Measurements from ENCODE around the gene SCGB1D1.

Gene SCGB1D1

GRCh38 chr11:62190011-62190410, at the start of gene SCGB1D1:
Gene SCGB1D1, plus strand, starts transcription at chr11:62190216. Its CDS starts 69 bp downstream, at chr11:62190285.
- DNase-seq (ENCODE audit: low spot score) = no peak

GRCh38 chr11:62140304-62141110, 49.5 kb upstream of the SCGB1D1 start:
- no peak for DNase-seq (ENCODE audit: low spot score)

GRCh38 chr11:62141111-62142042, 48.6 kb upstream of the SCGB1D1 start:
- DNase-seq (ENCODE audit: low spot score) = no peak

- DNase-seq (ENCODE audit: low spot score) = no peak
Measured at GRCh38 chr11:62142043-62142375, 48.0 kb upstream of the SCGB1D1 start.

- no peak for DNase-seq (ENCODE audit: low spot score)
Measured at GRCh38 chr11:62142921-62143320, 47.1 kb upstream of the SCGB1D1 start.

- DNase-seq (ENCODE audit: low spot score) = no peak
Measured at GRCh38 chr11:62143727-62144126, 46.3 kb upstream of the SCGB1D1 start.

- DNase-seq (ENCODE audit: low spot score) = no peak
Measured at GRCh38 chr11:62144641-62145255, 45.3 kb upstream of the SCGB1D1 start.

GRCh38 chr11:62145261-62145871, 44.6 kb upstream of the SCGB1D1 start:
- no peak for DNase-seq (ENCODE audit: low spot score)

GRCh38 chr11:62146476-62147200, 43.4 kb upstream of the SCGB1D1 start:
- no peak for DNase-seq (ENCODE audit: low spot score)

- no peak for DNase-seq (ENCODE audit: low spot score)
Measured at GRCh38 chr11:62147545-62147944, 42.5 kb upstream of the SCGB1D1 start.

- DNase-seq (ENCODE audit: low spot score) = no peak
Measured at GRCh38 chr11:62148271-62148980, 41.6 kb upstream of the SCGB1D1 start.

- DNase-seq (ENCODE audit: low spot score) = no peak
Measured at GRCh38 chr11:62149986-62150886, 39.8 kb upstream of the SCGB1D1 start.

GRCh38 chr11:62150887-62151736, 38.9 kb upstream of the SCGB1D1 start:
- no peak for DNase-seq (ENCODE audit: low spot score)

- no peak for DNase-seq (ENCODE audit: low spot score)
Measured at GRCh38 chr11:62151737-62152102, 38.3 kb upstream of the SCGB1D1 start.

- no peak for DNase-seq (ENCODE audit: low spot score)
Measured at GRCh38 chr11:62152245-62153086, 37.5 kb upstream of the SCGB1D1 start.

GRCh38 chr11:62153087-62153395, 37.0 kb upstream of the SCGB1D1 start:
- no peak for DNase-seq (ENCODE audit: low spot score)

- no peak for DNase-seq (ENCODE audit: low spot score)
Measured at GRCh38 chr11:62153617-62154016, 36.4 kb upstream of the SCGB1D1 start.

- DNase-seq (ENCODE audit: low spot score) = no peak
Measured at GRCh38 chr11:62157603-62158002, 32.4 kb upstream of the SCGB1D1 start.

All from iPS-NIHi11 (cell line).